H1 (cell line): ENCODE measurements around the gene ICA1. TPM values are rescaled to one million over a fixed set of nuclear protein-coding genes. Genes with fewer than 3 reads are reported as not detected.

Experiments
- CTCF ChIA-PET: fragments of 300-600 bp; sonication (Branson Sonifier 250); formaldehyde crosslinking; loops from one replicate; lab custom pipeline; 2021; ENCODE audit not compliant: partially characterized antibody; lab: Charles Lee
- POLR2A ChIA-PET: fragments of 300-600 bp; sonication (Branson Sonifier 250); formaldehyde crosslinking; loops from one replicate; lab custom pipeline; 2021; ENCODE audit warnings: inconsistent platforms; ENCODE audit not compliant: partially characterized antibody; lab: Charles Lee
- DNase-seq, 2 experiments: peaks; one replicate each; pipeline versions ENCODE4 v3.0.0 to v3.0.0-alpha.2; 2010 to 2022; ENCODE audit warnings: low spot score in 2 of 2, low read depth in 1 of 2, mixed read lengths in 1 of 2
- FAIRE-seq: peaks from 2 replicates; lab custom pipeline; 2011; peaks lifted over from hg19 to GRCh38; lab: Jason Lieb, UNC
- H2AFZ ChIP-seq: 2 replicates; pipeline ENCODE4 v1.8.1; 2012; ENCODE audit warnings: low read length, inconsistent platforms
- H2AK5ac ChIP-seq: 2 replicates; pipeline ENCODE4 v1.6.1; 2013; ENCODE audit warnings: low read depth, low read length
- H2BK120ac ChIP-seq: replicated peaks from 2 replicates; pipeline ENCODE3; 2013; ENCODE audit warnings: low read depth, low read length, inconsistent platforms
- H2BK12ac ChIP-seq: 2 replicates; pipeline ENCODE4 v1.6.1; 2013; ENCODE audit warnings: low read depth, low read length
- H2BK15ac ChIP-seq: 2 replicates; pipeline ENCODE4 v1.6.1; 2013; ENCODE audit warnings: low read length
- H2BK20ac ChIP-seq: 2 replicates; pipeline ENCODE4 v1.6.1; 2013; ENCODE audit warnings: low read length
- H2BK5ac ChIP-seq: 2 replicates; pipeline ENCODE4 v1.6.1; 2013; ENCODE audit warnings: low read depth, low read length
- H3K14ac ChIP-seq: 2 replicates; pipeline ENCODE4 v1.6.1; 2013; ENCODE audit warnings: inconsistent platforms; ENCODE audit not compliant: insufficient read length
- H3K18ac ChIP-seq: 2 replicates; pipeline ENCODE4 v1.6.1; 2013; ENCODE audit warnings: low read length; ENCODE audit errors: extremely low read depth
- H3K23ac ChIP-seq: 2 replicates; pipeline ENCODE4 v1.6.1; 2013; ENCODE audit warnings: inconsistent platforms; ENCODE audit not compliant: insufficient read length
- H3K23me2 ChIP-seq: 2 replicates; pipeline ENCODE4 v1.6.1; 2013; ENCODE audit warnings: low read depth, low read length
- H3K27ac ChIP-seq: 2 replicates; pipeline ENCODE4 v1.6.1; 2011; ENCODE audit warnings: low read depth, low read length, inconsistent platforms
- H3K27me3 ChIP-seq, 4 experiments: replicated peaks in 1 of 4; 1 replicate in 1 of 4; 2 replicates in 3 of 4; pipeline versions ENCODE4 v1.6.1 to v1.8.1; 2011 to 2013; ENCODE audit warnings: low read length in 3 of 4, mild to moderate bottlenecking in 3 of 4, inconsistent platforms in 2 of 4, mixed read lengths in 2 of 4, moderate library complexity in 1 of 4; ENCODE audit not compliant: control insufficient read depth in 3 of 4, insufficient read depth in 3 of 4; ENCODE audit errors: extremely low read depth in 1 of 4
- H3K36me3 ChIP-seq, 4 experiments: 2 replicates each; pipeline versions ENCODE4 v1.6.1 to v1.8.1; 2011 to 2013; ENCODE audit warnings: mild to moderate bottlenecking in 4 of 4, low read length in 3 of 4, moderate library complexity in 2 of 4, control low read depth in 1 of 4, inconsistent platforms in 1 of 4; ENCODE audit not compliant: insufficient read depth in 4 of 4, control insufficient read depth in 2 of 4
- H3K4ac ChIP-seq: replicated peaks from 2 replicates; pipeline ENCODE3; 2013; ENCODE audit warnings: low read length, low read depth, mixed read lengths, inconsistent platforms; ENCODE audit not compliant: insufficient read length
- H3K4me1 ChIP-seq, 4 experiments: replicated peaks in 1 of 4; 1 replicate in 1 of 4; 2 replicates in 3 of 4; pipeline versions ENCODE4 v1.6.1 to v1.8.1; 2011 to 2013; ENCODE audit warnings: low read length in 3 of 4, inconsistent platforms in 2 of 4, mixed read lengths in 1 of 4; ENCODE audit not compliant: insufficient read depth in 4 of 4, control insufficient read depth in 3 of 4
- H3K4me2 ChIP-seq, 2 experiments: 2 replicates each; pipeline versions ENCODE4 v1.6.1 to v1.8.1; 2011 to 2013; ENCODE audit warnings: low read depth in 2 of 2, low read length in 2 of 2, control low read depth in 1 of 2, inconsistent platforms in 1 of 2, mild to moderate bottlenecking in 1 of 2; ENCODE audit not compliant: insufficient read depth in 1 of 2
- H3K4me3 ChIP-seq, 4 experiments: fragments of 200-600, 300-600 bp in 1 of 4; sonication (generic), shearing (Covaris generic), sonication (Bioruptor Twin) in 1 of 4; 2 replicates each; pipeline versions ENCODE4 v1.5.1 to v1.8.1; 2011 to 2016; ENCODE audit warnings: low read length in 4 of 4, low read depth in 3 of 4, control low read depth in 2 of 4, inconsistent platforms in 2 of 4, mild to moderate bottlenecking in 2 of 4, mixed read lengths in 1 of 4, moderate library complexity in 1 of 4; ENCODE audit not compliant: insufficient read depth in 2 of 4; ENCODE audit errors: extremely low read depth in 1 of 4
- H3K56ac ChIP-seq: replicated peaks from 2 replicates; pipeline ENCODE3; 2013; ENCODE audit warnings: low read depth, mild to moderate bottlenecking, mixed read lengths, low read length, inconsistent platforms; ENCODE audit not compliant: insufficient read length
- H3K79me1 ChIP-seq: 2 replicates; pipeline ENCODE4 v1.6.1; 2013; ENCODE audit warnings: low read depth, low read length, control low read depth
- H3K79me2 ChIP-seq, 2 experiments: 2 replicates each; pipeline versions ENCODE4 v1.6.1 to v1.8.1; 2012 to 2013; ENCODE audit warnings: low read length in 2 of 2, mild to moderate bottlenecking in 2 of 2, inconsistent platforms in 1 of 2; ENCODE audit not compliant: insufficient read depth in 2 of 2, control insufficient read depth in 1 of 2
- H3K9ac ChIP-seq, 4 experiments: replicated peaks in 1 of 4; 1 replicate in 1 of 4; 2 replicates in 3 of 4; pipeline versions ENCODE4 v1.6.1 to v1.8.1; 2011 to 2013; ENCODE audit warnings: low read depth in 3 of 4, low read length in 3 of 4, control low read depth in 2 of 4, mild to moderate bottlenecking in 2 of 4, moderate library complexity in 2 of 4, inconsistent platforms in 1 of 4; ENCODE audit errors: extremely low read depth in 1 of 4
- H3K9me3 ChIP-seq, 2 experiments: 2 replicates each; pipeline versions ENCODE4 v1.6.1 to v1.8.1; 2012 to 2013; ENCODE audit warnings: mild to moderate bottlenecking in 2 of 2, moderate library complexity in 2 of 2, control low read depth in 1 of 2, inconsistent platforms in 1 of 2, low read depth in 1 of 2, low read length in 1 of 2, mixed read lengths in 1 of 2; ENCODE audit not compliant: insufficient read depth in 2 of 2
- H4K20me1 ChIP-seq, 2 experiments: replicated peaks in 1 of 2; 2 replicates each; pipeline versions ENCODE3 to v1.8.1; 2011 to 2013; ENCODE audit warnings: inconsistent platforms in 2 of 2, low read length in 2 of 2, mild to moderate bottlenecking in 1 of 2; ENCODE audit not compliant: insufficient read depth in 2 of 2, control insufficient read depth in 1 of 2
- H4K5ac ChIP-seq: 2 replicates; pipeline ENCODE4 v1.6.1; 2013; ENCODE audit warnings: low read length, low read depth, mixed read lengths, inconsistent platforms; ENCODE audit not compliant: insufficient read length
- H4K8ac ChIP-seq: 2 replicates; pipeline ENCODE4 v1.8.0; 2013; ENCODE audit warnings: mild to moderate bottlenecking, moderate library complexity, low read length, inconsistent platforms; ENCODE audit not compliant: insufficient read depth; ENCODE audit errors: extremely low read depth
- H4K91ac ChIP-seq: replicated peaks from 2 replicates; pipeline ENCODE3; 2013; ENCODE audit warnings: low read length, mixed read lengths, inconsistent platforms; ENCODE audit not compliant: insufficient read length
- CBX8 ChIP-seq: fragments of 300-800, 300-1000 bp; sonication (generic); IDR thresholded peaks from 2 replicates; pipeline ENCODE4 v1.7.1; 2016; ENCODE audit warnings: low read depth, low read length, borderline replicate concordance
- NANOG ChIP-seq: IDR thresholded peaks from 2 replicates; pipeline ENCODE4 v1.6.1; 2011; ENCODE audit warnings: low read length, low read depth, mild to moderate bottlenecking, inconsistent platforms; ENCODE audit not compliant: insufficient read depth, poor library complexity, severe bottlenecking
- POU5F1 ChIP-seq: IDR thresholded peaks from 2 replicates; pipeline ENCODE4 v1.6.1; 2011; ENCODE audit warnings: low read depth, mild to moderate bottlenecking, low read length, moderate library complexity
- RNF2 ChIP-seq: fragments of 200-900, 300-1000 bp; sonication (generic); IDR thresholded peaks from 2 replicates; pipeline ENCODE4 v1.7.1; 2016; ENCODE audit warnings: borderline replicate concordance, low read depth, mild to moderate bottlenecking, antibody characterized with exemption, low read length; ENCODE audit not compliant: poor library complexity, severe bottlenecking; ENCODE audit errors: missing control alignments
- SIN3A ChIP-seq, 2 experiments: IDR thresholded peaks in 1 of 2; conservative IDR thresholded peaks in 1 of 2; 2 replicates each; pipeline ENCODE4 v1.6.1; 2011 to 2012; ENCODE audit warnings: low read length in 2 of 2, improper control_type of control experiment in 1 of 2, low read depth in 1 of 2, mild to moderate bottlenecking in 1 of 2
- SIX5 ChIP-seq: IDR thresholded peaks from 2 replicates; pipeline ENCODE4 v1.6.1; 2011; ENCODE audit warnings: mild to moderate bottlenecking, low read depth, low read length
- SUZ12 ChIP-seq: fragments of 200-600 bp; sonication (generic); IDR thresholded peaks from 2 replicates; pipeline ENCODE4 v1.6.1; 2012; ENCODE audit warnings: mild to moderate bottlenecking, inconsistent platforms, low read length, moderate library complexity, mixed read lengths
- TAF7 ChIP-seq: optimal IDR thresholded peaks from 2 replicates; pipeline ENCODE3; 2011; ENCODE audit warnings: low read depth, mild to moderate bottlenecking, inconsistent platforms, low read length, moderate library complexity, borderline replicate concordance
- WGBS, 2 experiments: shearing (Covaris generic) in 1 of 2; methylation state at CpG; one replicate each; pipeline versions ENCODE4 v1.1.6 to v1.1.7; 2013 to 2015; ENCODE audit warnings: low lambda C conversion rate in 2 of 2, mixed read lengths in 2 of 2, inconsistent platforms in 1 of 2, low coverage in 1 of 2, missing lambda C conversion rate in 1 of 2; ENCODE audit not compliant: insufficient replicate concordance in 2 of 2, insufficient coverage in 1 of 2, insufficient read length in 1 of 2; ENCODE audit errors: extremely low coverage in 1 of 2, missing lambda C conversion rate in 1 of 2; 5-methylcytosine and 5-hydroxymethylcytosine counted together
- polyA plus RNA-seq, 7 experiments: library from polyadenylated mRNA; depleted of rRNA in 3 of 7; stranded (reverse) in 5 of 7; unstranded in 2 of 7; fragments of >200 nt in 5 of 7; fragments of 200-250 nt in 2 of 7; gene quantifications; 1 replicate in 5 of 7; 2 replicates in 1 of 7; 4 replicates in 1 of 7; pipeline versions ENCODE4 v1.2.1 to v1.2.3, GENCODE V29; 2011 to 2013; ENCODE audit warnings: missing spikeins in 2 of 7, mixed read lengths in 2 of 7
- total RNA-seq: library from RNA; stranded (reverse); fragmentation: NEBNext Ultra II Directional; extraction: Animal tissue kit (Norgen Biotek cat#: 25700); gene quantifications from 2 replicates; pipeline ENCODE4 v1.2.1, GENCODE V29; 2021
- TF ChIP-seq, protein P1 (sequence below): IDR thresholded peaks from 2 replicates; pipeline ENCODE4 v1.6.1; 2011; ENCODE audit warnings: low read length, improper control_type of control experiment
- TF ChIP-seq, protein P2 (sequence below): IDR thresholded peaks from 2 replicates; pipeline ENCODE4 v1.6.1; 2011; ENCODE audit warnings: low read depth, mild to moderate bottlenecking, low read length; ENCODE audit not compliant: insufficient read depth

ICA1 gene
- total and polyA plus RNA-seq, 2 of the 8 experiments (the other 6 are each of a cell fraction or from before 2014, with no cell fraction given) = 14.9 to 37.1 TPM

DNA sequence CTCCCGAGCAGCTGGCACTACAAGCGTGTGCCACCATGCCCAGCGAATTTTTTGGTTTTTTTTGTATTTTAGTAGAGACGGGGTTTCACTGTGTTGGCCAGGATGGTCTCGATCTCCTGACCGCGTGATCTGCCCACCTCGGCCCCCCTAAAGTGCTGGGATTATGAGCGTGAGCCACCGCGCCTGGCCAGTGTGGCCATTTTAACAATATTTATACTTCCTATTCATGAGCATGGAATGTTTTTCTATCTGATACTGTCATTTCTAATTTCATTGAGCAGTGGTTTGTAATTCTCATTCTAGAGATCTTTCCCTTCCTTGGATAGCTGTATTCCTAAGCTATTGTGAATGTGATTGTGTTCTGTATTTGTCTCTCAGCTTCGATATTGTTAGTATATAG, 197.1 kb downstream of the ICA1 start:
- WGBS, 2 experiments = 90% methylated on average over 12 of the region's 12 CpGs; no CpG with 5 or more reads in 1 of the 2 experiments
- Histone ChIP-seq H3K56ac (no peak overlapping the region), H3K9me3 (no peaks in the 10 kb centered on the region), H3K79me1 (peaks cover 6% of the 10 kb centered on the region; the same call in 1 of the 2 replicates), H3K36me3 (peaks cover 0 to 10% (median 1%) of the 10 kb centered on the region in 4 experiments; a peak in 3 of 8 replicates), H3K27me3 (no peaks in the 10 kb centered on the region), H2BK20ac (no peak overlapping the region), H3K4me3 (no peak overlapping the region), H4K5ac (no peak overlapping the region), H3K4ac (no peak overlapping the region), H3K27ac (no peak overlapping the region), H2BK5ac (no peak overlapping the region), H3K18ac (no peak overlapping the region), H3K9ac (no peak overlapping the region), H4K8ac (no peak overlapping the region), H3K14ac (no peak overlapping the region), H4K91ac (no peak overlapping the region), H3K79me2 (peaks cover 0 to 7% of the 10 kb centered on the region in 2 experiments; a peak in 2 of 4 replicates), H3K4me1 (peaks cover 0 to 11% (median under 1%) of the 10 kb centered on the region in 4 experiments; a peak in 4 of 7 replicates), H3K23me2 (no peaks in the 10 kb centered on the region), H4K20me1 (no peaks in the 10 kb centered on the region), H2AFZ (no peak overlapping the region), H3K23ac (no peak overlapping the region), H2BK120ac (no peak overlapping the region), H2BK15ac (no peak overlapping the region), H2BK12ac (no peak overlapping the region), H2AK5ac (no peak overlapping the region), H3K4me2 (no peak overlapping the region)
- FAIRE-seq = no peak
- no peak for DNase-seq
- POLR2A ChIA-PET = interaction anchor here (0.7 kb wide), 1 partner anchor 9 kb away, joined by 3 read pairs; no protein-coding TSS in a partner anchor
- CTCF ChIA-PET = interaction anchor here (0.7 to 2.0 kb wide), 3 partner anchors 10 to 54 kb away, joined by 3 to 7 read pairs (median 4); no protein-coding TSS in a partner anchor
- TF ChIP-seq SIN3A (conservative IDR thresholded peaks at IDR 0.05 in 1 of 2, IDR thresholded peaks at IDR 0.05 in 1 of 2; ENCODE audit: low read depth in 1 of 2, low read length in 2 of 2) = no peak
- no peak for TF ChIP-seq POU5F1
- TF ChIP-seq, protein P1, sequence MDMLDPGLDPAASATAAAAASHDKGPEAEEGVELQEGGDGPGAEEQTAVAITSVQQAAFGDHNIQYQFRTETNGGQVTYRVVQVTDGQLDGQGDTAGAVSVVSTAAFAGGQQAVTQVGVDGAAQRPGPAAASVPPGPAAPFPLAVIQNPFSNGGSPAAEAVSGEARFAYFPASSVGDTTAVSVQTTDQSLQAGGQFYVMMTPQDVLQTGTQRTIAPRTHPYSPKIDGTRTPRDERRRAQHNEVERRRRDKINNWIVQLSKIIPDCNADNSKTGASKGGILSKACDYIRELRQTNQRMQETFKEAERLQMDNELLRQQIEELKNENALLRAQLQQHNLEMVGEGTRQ = no peak
- TF ChIP-seq, protein P2, sequence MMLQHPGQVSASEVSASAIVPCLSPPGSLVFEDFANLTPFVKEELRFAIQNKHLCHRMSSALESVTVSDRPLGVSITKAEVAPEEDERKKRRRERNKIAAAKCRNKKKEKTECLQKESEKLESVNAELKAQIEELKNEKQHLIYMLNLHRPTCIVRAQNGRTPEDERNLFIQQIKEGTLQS = no peak
- TF ChIP-seq SIX5 = no peak
- no peak for TF ChIP-seq NANOG
- no peak for TF ChIP-seq CBX8
- no peak for TF ChIP-seq SUZ12
- TF ChIP-seq TAF7 = no peak
- TF ChIP-seq RNF2 = no peak
